Keratinocyte (primary cell): ENCODE data around the gene LRRC70.

Experiments used
- CTCF ChIP-seq, 3 experiments: IDR thresholded peaks in 1 of 3; conservative IDR thresholded peaks in 1 of 3; optimal IDR thresholded peaks in 1 of 3; 2 replicates in 2 of 3; 3 replicates in 1 of 3; pipeline versions ENCODE3 to v1.5.1; 2011; ENCODE audit warnings: low read length in 3 of 3, mild to moderate bottlenecking in 3 of 3, moderate library complexity in 2 of 3, control low read depth in 1 of 3, inconsistent platforms in 1 of 3; ENCODE audit not compliant: insufficient read depth in 2 of 3; ENCODE audit errors: extremely low read depth in 1 of 3
- EZH2 ChIP-seq: IDR thresholded peaks from one replicate; pipeline ENCODE4 v1.6.1; 2012; ENCODE audit warnings: inconsistent platforms, mild to moderate bottlenecking, low read length, moderate library complexity

- TF ChIP-seq CTCF (optimal IDR thresholded peaks at IDR 0.05 in 1 of 3, IDR thresholded peaks at IDR 0.05 in 1 of 3, conservative IDR thresholded peaks at IDR 0.05 in 1 of 3; ENCODE audit: extremely low read depth in 1 of 3, insufficient read depth in 2 of 3, low read length in 3 of 3) (no peak), EZH2 (no peak)
Measured at GRCh38 chr5:62620761-62621160, 42.1 kb downstream of the LRRC70 start.
